Liver (tissue), 3 donors: ENCODE results near the gene CFAP99.

ENCODE experiments used
- FOXA1 ChIP-seq: IDR thresholded peaks from 2 replicates; pipeline ENCODE4 v1.6.1; 2016; ENCODE audit warnings: antibody characterized with exemption
- RXRA ChIP-seq, 2 donors: IDR thresholded peaks; 2 replicates each; pipeline ENCODE4 v1.6.1; 2017 to 2018; ENCODE audit warnings: antibody characterized with exemption in 2 of 2, mild to moderate bottlenecking in 1 of 2
- TAF1 ChIP-seq: conservative IDR thresholded peaks from 2 replicates; pipeline ENCODE4 v1.6.1; 2016; ENCODE audit warnings: antibody characterized with exemption, mild to moderate bottlenecking
- TF ChIP-seq, protein P1 (sequence below): IDR thresholded peaks from 2 replicates; pipeline ENCODE4 v1.6.1; 2016; ENCODE audit warnings: antibody characterized with exemption
- TF ChIP-seq, protein P2 (sequence below): fragments of 150-350 bp; IDR thresholded peaks from 2 replicates; pipeline ENCODE4 v1.5.1; 2017; ENCODE audit warnings: improper control_type of control experiment, low read depth, low read length; ENCODE audit not compliant: missing input control
- TF ChIP-seq, protein P3 (sequence below): IDR thresholded peaks from 2 replicates; pipeline ENCODE4 v1.6.1; 2016; ENCODE audit warnings: antibody characterized with exemption
- donor health status: healthy.
- donor health status: healthy.

DNA sequence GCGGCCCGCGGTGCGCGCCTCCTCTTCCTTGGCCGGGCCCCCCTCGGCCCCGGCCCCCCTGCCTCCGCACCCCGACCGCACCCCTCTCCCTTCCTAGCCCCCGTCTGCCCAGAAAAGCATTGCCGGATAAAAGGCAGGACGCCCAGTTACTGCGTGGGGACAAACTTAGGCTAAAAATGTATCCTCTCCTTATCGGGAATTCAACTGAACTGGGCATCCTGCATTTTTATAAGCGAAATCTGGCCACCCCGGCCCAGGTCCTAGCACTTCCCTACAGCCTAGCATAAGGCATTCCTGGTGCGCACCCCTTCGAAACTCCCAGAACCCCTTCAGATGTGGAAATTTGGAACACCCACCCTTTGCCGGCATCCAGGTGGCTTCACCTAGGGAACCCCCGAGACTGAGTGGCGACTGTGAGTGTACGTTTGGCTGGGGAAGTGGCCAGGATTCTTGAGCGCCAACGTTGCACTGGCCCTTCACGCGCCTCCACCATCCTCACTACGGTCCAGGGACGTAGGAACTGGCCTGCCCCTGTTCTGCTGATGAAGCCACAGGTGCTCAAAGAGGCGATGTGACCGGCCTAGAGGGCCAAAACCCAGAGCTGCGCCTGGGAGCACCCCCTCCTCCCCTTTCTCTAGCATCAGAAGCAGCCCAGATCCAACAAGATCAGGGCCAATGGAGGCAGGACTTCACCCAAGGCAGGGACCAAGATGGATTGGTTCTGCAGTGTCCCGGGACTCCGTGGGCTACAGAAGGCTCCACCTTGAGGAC lies 44.4 kb downstream of the CFAP99 start:
- TF ChIP-seq, protein P1, sequence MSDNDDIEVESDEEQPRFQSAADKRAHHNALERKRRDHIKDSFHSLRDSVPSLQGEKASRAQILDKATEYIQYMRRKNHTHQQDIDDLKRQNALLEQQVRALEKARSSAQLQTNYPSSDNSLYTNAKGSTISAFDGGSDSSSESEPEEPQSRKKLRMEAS = no peak
- TF ChIP-seq, protein P2, sequence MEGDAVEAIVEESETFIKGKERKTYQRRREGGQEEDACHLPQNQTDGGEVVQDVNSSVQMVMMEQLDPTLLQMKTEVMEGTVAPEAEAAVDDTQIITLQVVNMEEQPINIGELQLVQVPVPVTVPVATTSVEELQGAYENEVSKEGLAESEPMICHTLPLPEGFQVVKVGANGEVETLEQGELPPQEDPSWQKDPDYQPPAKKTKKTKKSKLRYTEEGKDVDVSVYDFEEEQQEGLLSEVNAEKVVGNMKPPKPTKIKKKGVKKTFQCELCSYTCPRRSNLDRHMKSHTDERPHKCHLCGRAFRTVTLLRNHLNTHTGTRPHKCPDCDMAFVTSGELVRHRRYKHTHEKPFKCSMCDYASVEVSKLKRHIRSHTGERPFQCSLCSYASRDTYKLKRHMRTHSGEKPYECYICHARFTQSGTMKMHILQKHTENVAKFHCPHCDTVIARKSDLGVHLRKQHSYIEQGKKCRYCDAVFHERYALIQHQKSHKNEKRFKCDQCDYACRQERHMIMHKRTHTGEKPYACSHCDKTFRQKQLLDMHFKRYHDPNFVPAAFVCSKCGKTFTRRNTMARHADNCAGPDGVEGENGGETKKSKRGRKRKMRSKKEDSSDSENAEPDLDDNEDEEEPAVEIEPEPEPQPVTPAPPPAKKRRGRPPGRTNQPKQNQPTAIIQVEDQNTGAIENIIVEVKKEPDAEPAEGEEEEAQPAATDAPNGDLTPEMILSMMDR = no peak
- TF ChIP-seq RXRA (IDR thresholded peaks at IDR 0.05) (no peak), FOXA1 (no peak), TAF1 (no peak)
- TF ChIP-seq, protein P3, sequence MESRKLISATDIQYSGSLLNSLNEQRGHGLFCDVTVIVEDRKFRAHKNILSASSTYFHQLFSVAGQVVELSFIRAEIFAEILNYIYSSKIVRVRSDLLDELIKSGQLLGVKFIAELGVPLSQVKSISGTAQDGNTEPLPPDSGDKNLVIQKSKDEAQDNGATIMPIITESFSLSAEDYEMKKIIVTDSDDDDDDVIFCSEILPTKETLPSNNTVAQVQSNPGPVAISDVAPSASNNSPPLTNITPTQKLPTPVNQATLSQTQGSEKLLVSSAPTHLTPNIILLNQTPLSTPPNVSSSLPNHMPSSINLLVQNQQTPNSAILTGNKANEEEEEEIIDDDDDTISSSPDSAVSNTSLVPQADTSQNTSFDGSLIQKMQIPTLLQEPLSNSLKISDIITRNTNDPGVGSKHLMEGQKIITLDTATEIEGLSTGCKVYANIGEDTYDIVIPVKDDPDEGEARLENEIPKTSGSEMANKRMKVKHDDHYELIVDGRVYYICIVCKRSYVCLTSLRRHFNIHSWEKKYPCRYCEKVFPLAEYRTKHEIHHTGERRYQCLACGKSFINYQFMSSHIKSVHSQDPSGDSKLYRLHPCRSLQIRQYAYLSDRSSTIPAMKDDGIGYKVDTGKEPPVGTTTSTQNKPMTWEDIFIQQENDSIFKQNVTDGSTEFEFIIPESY = no peak
